Measurements from ENCODE around the gene CEP350. TPM values are rescaled to one million over a fixed set of nuclear protein-coding genes. Genes with fewer than 3 reads are reported as not detected.

The CEP350 gene
- total RNA-seq, 1 experiment from 2014 or later, result 41.1 TPM

- Histone ChIP-seq H3K4me1 (ENCODE audit: control insufficient read depth, insufficient read depth, low read length) (no peaks in the 10 kb centered on the region), H3K9me3 (ENCODE audit: control insufficient read depth, insufficient read depth, low read depth, low read length) (peaks cover 5% of the 10 kb centered on the region; the same call in 1 of the 2 replicates), H3K36me3 (ENCODE audit: control insufficient read depth, insufficient read depth, low read length) (no peaks in the 10 kb centered on the region), H3K27ac (ENCODE audit: low read length) (no peak overlapping the region), H3K27me3 (ENCODE audit: control insufficient read depth, insufficient read depth, low read length) (no peaks in the 10 kb centered on the region), H3K4me3 (ENCODE audit: low read depth in 2 of 2, low read length in 2 of 2) (no peak overlapping the region)
- TF ChIP-seq, protein P1, sequence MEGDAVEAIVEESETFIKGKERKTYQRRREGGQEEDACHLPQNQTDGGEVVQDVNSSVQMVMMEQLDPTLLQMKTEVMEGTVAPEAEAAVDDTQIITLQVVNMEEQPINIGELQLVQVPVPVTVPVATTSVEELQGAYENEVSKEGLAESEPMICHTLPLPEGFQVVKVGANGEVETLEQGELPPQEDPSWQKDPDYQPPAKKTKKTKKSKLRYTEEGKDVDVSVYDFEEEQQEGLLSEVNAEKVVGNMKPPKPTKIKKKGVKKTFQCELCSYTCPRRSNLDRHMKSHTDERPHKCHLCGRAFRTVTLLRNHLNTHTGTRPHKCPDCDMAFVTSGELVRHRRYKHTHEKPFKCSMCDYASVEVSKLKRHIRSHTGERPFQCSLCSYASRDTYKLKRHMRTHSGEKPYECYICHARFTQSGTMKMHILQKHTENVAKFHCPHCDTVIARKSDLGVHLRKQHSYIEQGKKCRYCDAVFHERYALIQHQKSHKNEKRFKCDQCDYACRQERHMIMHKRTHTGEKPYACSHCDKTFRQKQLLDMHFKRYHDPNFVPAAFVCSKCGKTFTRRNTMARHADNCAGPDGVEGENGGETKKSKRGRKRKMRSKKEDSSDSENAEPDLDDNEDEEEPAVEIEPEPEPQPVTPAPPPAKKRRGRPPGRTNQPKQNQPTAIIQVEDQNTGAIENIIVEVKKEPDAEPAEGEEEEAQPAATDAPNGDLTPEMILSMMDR (IDR thresholded peaks at IDR 0.05), result no peak
- TF ChIP-seq POLR2AphosphoS5 (IDR thresholded peaks at IDR 0.05; ENCODE audit: low read depth, low read length) (no peak), TCF7L2 (IDR thresholded peaks at IDR 0.05; ENCODE audit: low read depth, low read length) (no peak), SIN3A (IDR thresholded peaks at IDR 0.05; ENCODE audit: borderline replicate concordance, insufficient read depth, low read depth, low read length) (no peak)
- TF ChIP-seq, protein P2, sequence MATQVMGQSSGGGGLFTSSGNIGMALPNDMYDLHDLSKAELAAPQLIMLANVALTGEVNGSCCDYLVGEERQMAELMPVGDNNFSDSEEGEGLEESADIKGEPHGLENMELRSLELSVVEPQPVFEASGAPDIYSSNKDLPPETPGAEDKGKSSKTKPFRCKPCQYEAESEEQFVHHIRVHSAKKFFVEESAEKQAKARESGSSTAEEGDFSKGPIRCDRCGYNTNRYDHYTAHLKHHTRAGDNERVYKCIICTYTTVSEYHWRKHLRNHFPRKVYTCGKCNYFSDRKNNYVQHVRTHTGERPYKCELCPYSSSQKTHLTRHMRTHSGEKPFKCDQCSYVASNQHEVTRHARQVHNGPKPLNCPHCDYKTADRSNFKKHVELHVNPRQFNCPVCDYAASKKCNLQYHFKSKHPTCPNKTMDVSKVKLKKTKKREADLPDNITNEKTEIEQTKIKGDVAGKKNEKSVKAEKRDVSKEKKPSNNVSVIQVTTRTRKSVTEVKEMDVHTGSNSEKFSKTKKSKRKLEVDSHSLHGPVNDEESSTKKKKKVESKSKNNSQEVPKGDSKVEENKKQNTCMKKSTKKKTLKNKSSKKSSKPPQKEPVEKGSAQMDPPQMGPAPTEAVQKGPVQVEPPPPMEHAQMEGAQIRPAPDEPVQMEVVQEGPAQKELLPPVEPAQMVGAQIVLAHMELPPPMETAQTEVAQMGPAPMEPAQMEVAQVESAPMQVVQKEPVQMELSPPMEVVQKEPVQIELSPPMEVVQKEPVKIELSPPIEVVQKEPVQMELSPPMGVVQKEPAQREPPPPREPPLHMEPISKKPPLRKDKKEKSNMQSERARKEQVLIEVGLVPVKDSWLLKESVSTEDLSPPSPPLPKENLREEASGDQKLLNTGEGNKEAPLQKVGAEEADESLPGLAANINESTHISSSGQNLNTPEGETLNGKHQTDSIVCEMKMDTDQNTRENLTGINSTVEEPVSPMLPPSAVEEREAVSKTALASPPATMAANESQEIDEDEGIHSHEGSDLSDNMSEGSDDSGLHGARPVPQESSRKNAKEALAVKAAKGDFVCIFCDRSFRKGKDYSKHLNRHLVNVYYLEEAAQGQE (IDR thresholded peaks at IDR 0.05; ENCODE audit: insufficient read depth in 1 of 2, low read depth in 2 of 2, low read length in 1 of 2), result no peak
- ChIA-PET CTCF (no interaction called here), POLR2A (no interaction called here)
- BruUV-seq (replicated peaks), result no TSS peak
- DNase-seq (ENCODE audit: low read depth, low spot score), result no peak
- ATAC-seq, result no peak
- in situ Hi-C loops (cut with HindIII; ENCODE audit: low pct_unique_long_range_greater_than_20kb, low sequenced_read_pairs), result no loop called here
- intact Hi-C loops (cut with micrococcal nuclease; ENCODE audit: unreplicated experiment), result no loop called here
These were observed 186.8 kb downstream of the CEP350 start for GRCh38 chr1:180141381-180141934.

GRCh38 chr1:180143359-180143758, 188.7 kb downstream of the CEP350 start:
- no peak for DNase-seq (ENCODE audit: low read depth, low spot score)
- Histone ChIP-seq H3K36me3 (ENCODE audit: control insufficient read depth, insufficient read depth, low read length) (no peaks in the 10 kb centered on the region), H3K4me3 (ENCODE audit: low read depth in 2 of 2, low read length in 2 of 2) (no peak overlapping the region), H3K27me3 (ENCODE audit: control insufficient read depth, insufficient read depth, low read length) (no peaks in the 10 kb centered on the region), H3K9me3 (ENCODE audit: control insufficient read depth, insufficient read depth, low read depth, low read length) (no peaks in the 10 kb centered on the region), H3K27ac (ENCODE audit: low read length) (no peak overlapping the region), H3K4me1 (ENCODE audit: control insufficient read depth, insufficient read depth, low read length) (no peaks in the 10 kb centered on the region)
- TF ChIP-seq, protein P1 (IDR thresholded peaks at IDR 0.05), result no peak
- TF ChIP-seq, protein P2 (IDR thresholded peaks at IDR 0.05; ENCODE audit: insufficient read depth in 1 of 2, low read depth in 2 of 2, low read length in 1 of 2), result no peak
- TF ChIP-seq TCF7L2 (IDR thresholded peaks at IDR 0.05; ENCODE audit: low read depth, low read length), result no peak
- no peak for TF ChIP-seq SIN3A (IDR thresholded peaks at IDR 0.05; ENCODE audit: borderline replicate concordance, insufficient read depth, low read depth, low read length)
- no peak for TF ChIP-seq POLR2AphosphoS5 (IDR thresholded peaks at IDR 0.05; ENCODE audit: low read depth, low read length)
- CTCF ChIA-PET, result no interaction called here
- in situ Hi-C loops (cut with HindIII; ENCODE audit: low pct_unique_long_range_greater_than_20kb, low sequenced_read_pairs), result no loop called here
- no TSS peak for BruUV-seq (replicated peaks)
- no peak for ATAC-seq
- POLR2A ChIA-PET, result no interaction called here
- intact Hi-C loops (cut with micrococcal nuclease; ENCODE audit: unreplicated experiment), result no loop called here
